Testis (tissue), 3 donors: ENCODE measurements around the gene COA6. TPM values are rescaled to one million over a fixed set of nuclear protein-coding genes. Genes with fewer than 3 reads are reported as not detected.

Experiments
- DNase-seq: peaks from one replicate; pipeline ENCODE4 v3.0.0-alpha.2; 2019
- H3K27ac ChIP-seq, 2 donors: fragments of 200-600 bp; sonication (generic); one replicate each; pipeline ENCODE4 v1.5.1; 2019
- H3K27me3 ChIP-seq: fragments of 200-600 bp; sonication (generic); one replicate; pipeline ENCODE4 v1.5.1; 2019
- H3K36me3 ChIP-seq: fragments of 200-600 bp; sonication (generic); one replicate; pipeline ENCODE4 v1.5.1; 2017; ENCODE audit warnings: low read depth; ENCODE audit errors: missing control alignments
- H3K4me1 ChIP-seq: fragments of 200-600 bp; sonication (generic); one replicate; pipeline ENCODE4 v1.5.1; 2019
- H3K4me3 ChIP-seq, 2 donors: fragments of 200-600 bp; sonication (generic); one replicate each; pipeline ENCODE4 v1.5.1; 2017 to 2019
- H3K9me3 ChIP-seq: fragments of 200-600 bp; sonication (generic); one replicate; pipeline ENCODE4 v1.5.1; 2017
- POLR2A ChIP-seq: fragments of 450-650 bp; IDR thresholded peaks from one replicate; pipeline ENCODE4 v1.6.1; 2017; ENCODE audit warnings: antibody characterized with exemption, mild to moderate bottlenecking, moderate library complexity
- WGBS, 2 donors: methylation state at CpG; one replicate each; pipeline ENCODE4 v1.1.5; 2018; 5-methylcytosine and 5-hydroxymethylcytosine counted together
- intact Hi-C: fragments of 100-400 bp; cut with DNase I; formaldehyde crosslinking; loops from one replicate; pipeline ENCODE4 v1.15.1; 2023; ENCODE audit warnings: low total_unique reads
- polyA plus RNA-seq: library from polyadenylated mRNA; stranded (reverse); fragments of 350-450 nt; fragmentation: Illumina TruSeq; extraction: RNeasy Lipid Tissue Mini Kit (QIAGEN cat#74804); gene quantifications from one replicate; pipeline ENCODE4 v1.2.3, GENCODE V29; 2014; ENCODE audit warnings: low read depth, low replicate concordance; ENCODE audit not compliant: insufficient read depth
- total RNA-seq, 2 donors: library from RNA; depleted of rRNA; stranded (reverse); fragments of >200 nt; gene quantifications; one replicate each; pipeline ENCODE4 v1.2.3, GENCODE V29; 2016
- TF ChIP-seq, protein P1 (sequence below), 3 experiments: fragments of 450-650 bp in 2 of 3; fragments of 200-600 bp in 1 of 3; sonication (generic) in 1 of 3; IDR thresholded peaks; one replicate each; pipeline ENCODE4 v1.5.1; 2016 to 2019; ENCODE audit warnings: antibody characterized with exemption in 3 of 3, mild to moderate bottlenecking in 2 of 3, moderate library complexity in 1 of 3

Gene COA6
- total and polyA plus RNA-seq, 3 donors from 2014 or later = 9.7 to 18.2 (median 11.1) TPM

DNA sequence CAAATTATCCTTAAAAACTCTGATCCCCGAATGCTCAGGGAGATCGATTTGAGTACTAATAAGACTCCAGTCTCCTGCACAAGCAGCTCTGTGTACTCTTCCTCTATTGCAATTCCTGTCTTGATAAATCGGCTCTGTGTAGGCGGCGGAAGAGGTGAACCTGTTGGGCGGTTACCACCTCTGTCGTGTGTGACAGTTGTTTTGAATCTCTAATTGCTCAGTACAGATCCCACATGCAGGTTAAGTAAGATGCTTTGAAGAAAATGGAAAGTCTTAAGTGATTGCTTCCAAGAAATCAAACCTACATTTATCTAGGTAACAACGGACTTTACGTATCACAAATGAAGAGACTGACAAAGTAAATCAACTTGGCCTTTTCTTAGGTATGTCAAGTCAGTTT is 35.5 kb downstream of the COA6 start:
- 97% methylated on average over 9 of the region's 9 CpGs for WGBS, 2 donors
- H3K36me3 ChIP-seq = no peaks in the 10 kb centered on the region
- TF ChIP-seq, protein P1, sequence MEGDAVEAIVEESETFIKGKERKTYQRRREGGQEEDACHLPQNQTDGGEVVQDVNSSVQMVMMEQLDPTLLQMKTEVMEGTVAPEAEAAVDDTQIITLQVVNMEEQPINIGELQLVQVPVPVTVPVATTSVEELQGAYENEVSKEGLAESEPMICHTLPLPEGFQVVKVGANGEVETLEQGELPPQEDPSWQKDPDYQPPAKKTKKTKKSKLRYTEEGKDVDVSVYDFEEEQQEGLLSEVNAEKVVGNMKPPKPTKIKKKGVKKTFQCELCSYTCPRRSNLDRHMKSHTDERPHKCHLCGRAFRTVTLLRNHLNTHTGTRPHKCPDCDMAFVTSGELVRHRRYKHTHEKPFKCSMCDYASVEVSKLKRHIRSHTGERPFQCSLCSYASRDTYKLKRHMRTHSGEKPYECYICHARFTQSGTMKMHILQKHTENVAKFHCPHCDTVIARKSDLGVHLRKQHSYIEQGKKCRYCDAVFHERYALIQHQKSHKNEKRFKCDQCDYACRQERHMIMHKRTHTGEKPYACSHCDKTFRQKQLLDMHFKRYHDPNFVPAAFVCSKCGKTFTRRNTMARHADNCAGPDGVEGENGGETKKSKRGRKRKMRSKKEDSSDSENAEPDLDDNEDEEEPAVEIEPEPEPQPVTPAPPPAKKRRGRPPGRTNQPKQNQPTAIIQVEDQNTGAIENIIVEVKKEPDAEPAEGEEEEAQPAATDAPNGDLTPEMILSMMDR (IDR thresholded peaks at IDR 0.05) = no peak
- no peak for TF ChIP-seq POLR2A

DNA sequence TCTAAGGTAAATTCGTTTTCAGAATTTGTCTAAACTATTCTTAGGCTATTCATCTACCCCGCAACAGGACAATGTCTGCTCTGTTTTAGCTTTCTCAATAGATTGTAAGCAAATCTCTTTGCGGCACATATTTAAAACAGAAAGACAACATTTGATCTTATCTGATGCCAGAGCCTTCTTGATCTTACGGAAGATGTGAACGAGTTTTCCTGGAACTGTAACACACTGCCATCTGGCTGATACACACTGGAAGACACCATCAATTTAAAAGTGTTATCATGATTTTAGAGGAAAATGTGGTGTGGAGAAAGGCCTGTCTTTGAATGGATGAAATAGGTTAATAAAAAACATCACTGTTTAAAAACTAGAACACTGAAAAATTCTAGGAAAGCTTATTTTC is 36.1 kb downstream of the COA6 start:
- DNase-seq = no peak
- 82 to 84% methylated on average over 5 of the region's 5 CpGs for WGBS, 2 donors
- H3K36me3 ChIP-seq = no peaks in the 10 kb centered on the region
- intact Hi-C loops = no loop called here
- H3K4me3 ChIP-seq = no peak overlapping the region
- no peaks in the 10 kb centered on the region for H3K27me3 ChIP-seq
- H3K9me3 ChIP-seq = no peaks in the 10 kb centered on the region
- no peak overlapping the region for H3K27ac ChIP-seq
- TF ChIP-seq, protein P1 (IDR thresholded peaks at IDR 0.05) = no peak
- TF ChIP-seq POLR2A = no peak
- no peaks in the 10 kb centered on the region for H3K4me1 ChIP-seq

More for the DNA sequence above, 35.5 kb downstream of the COA6 start:
- H3K4me3 ChIP-seq = no peak overlapping the region
- no peaks in the 10 kb centered on the region for H3K9me3 ChIP-seq
- intact Hi-C loops = no loop called here
- no peak for DNase-seq
- no peaks in the 10 kb centered on the region for H3K27me3 ChIP-seq
- H3K27ac ChIP-seq = no peak overlapping the region
- H3K4me1 ChIP-seq = no peaks in the 10 kb centered on the region

DNA sequence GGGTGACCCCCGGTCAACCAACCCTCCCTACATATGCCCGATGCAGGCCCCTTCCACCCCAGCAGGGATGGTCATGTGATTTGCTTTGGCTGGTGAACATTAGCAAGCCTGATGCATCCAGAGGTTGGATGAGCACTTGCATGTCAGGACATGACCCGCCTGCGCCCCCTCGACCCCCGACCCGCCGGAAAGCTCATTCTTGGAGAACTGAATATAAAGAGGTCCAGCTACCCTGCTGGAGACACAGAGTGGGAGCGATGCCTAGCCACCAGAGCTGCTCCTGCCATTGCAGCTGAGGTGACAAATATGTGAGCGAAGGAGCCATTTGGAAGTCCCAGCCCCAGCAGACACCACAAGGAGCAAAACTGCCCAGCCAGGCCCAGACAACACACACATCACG is 39.6 kb downstream of the COA6 start:
- Histone ChIP-seq H3K36me3 (no peaks in the 10 kb centered on the region), H3K27me3 (no peaks in the 10 kb centered on the region)

DNA sequence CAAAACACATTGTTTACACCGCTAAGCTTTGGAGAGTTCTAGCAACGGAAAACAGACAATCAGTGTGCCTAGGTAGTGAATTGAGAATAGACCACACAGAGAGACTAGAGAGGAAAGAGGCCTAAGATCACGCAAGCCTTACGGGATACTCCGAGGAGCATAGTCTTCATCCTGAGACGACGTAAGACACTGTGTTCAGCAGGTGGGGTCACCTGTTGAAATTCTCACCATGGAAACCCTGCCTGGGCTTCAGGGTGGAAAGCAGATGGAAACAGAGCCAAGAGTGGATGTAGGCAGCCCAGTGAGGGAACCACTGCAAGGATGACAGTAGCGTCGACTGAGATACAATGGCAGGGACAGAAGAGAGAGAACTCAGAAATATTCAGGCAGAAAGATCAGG is 40.2 kb downstream of the COA6 start:
- no peaks in the 10 kb centered on the region for H3K36me3 ChIP-seq
- no peak overlapping the region for H3K27ac ChIP-seq
- H3K4me1 ChIP-seq = no peaks in the 10 kb centered on the region
- DNase-seq = no peak
- intact Hi-C loops = no loop called here
- H3K9me3 ChIP-seq = no peaks in the 10 kb centered on the region
- TF ChIP-seq POLR2A = no peak
- TF ChIP-seq, protein P1 (IDR thresholded peaks at IDR 0.05) = no peak
- no peaks in the 10 kb centered on the region for H3K27me3 ChIP-seq
- no peak overlapping the region for H3K4me3 ChIP-seq
- 97 to 98% methylated on average over 9 of the region's 9 CpGs for WGBS, 2 donors

More for the DNA sequence above, 39.6 kb downstream of the COA6 start:
- Histone ChIP-seq H3K9me3 (no peaks in the 10 kb centered on the region), H3K4me3 (no peak overlapping the region), H3K4me1 (no peaks in the 10 kb centered on the region), H3K27ac (no peak overlapping the region)
- WGBS, 2 donors = 72 to 90% methylated on average over 3 to 11 of the region's 11 CpGs
- TF ChIP-seq, protein P1 (IDR thresholded peaks at IDR 0.05) = no peak
- TF ChIP-seq POLR2A = no peak
- intact Hi-C loops = no loop called here
- no peak for DNase-seq

DNA sequence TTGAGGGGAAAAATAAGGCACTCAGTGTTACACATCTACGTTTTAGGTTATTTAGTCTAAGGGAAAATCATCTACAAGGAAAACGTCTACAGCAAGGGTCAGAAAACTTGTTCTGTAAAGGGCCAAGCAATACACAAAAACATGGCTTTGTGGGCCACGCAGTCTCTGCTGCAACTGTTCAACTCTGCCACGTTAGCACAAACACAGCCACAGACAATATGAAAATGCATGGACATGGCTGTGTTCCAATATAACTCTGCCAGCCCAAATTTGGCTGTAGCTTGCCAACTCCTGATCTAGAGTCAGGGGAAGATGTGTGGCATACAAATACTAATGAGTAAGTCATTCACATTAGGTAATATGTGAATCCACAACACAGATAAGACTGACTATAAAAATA is 40.7 kb downstream of the COA6 start:
- no peaks in the 10 kb centered on the region for H3K36me3 ChIP-seq
- 89 to 90% methylated on average over 4 of the region's 4 CpGs for WGBS, 2 donors
- intact Hi-C loops = no loop called here
- DNase-seq = no peak
- H3K9me3 ChIP-seq = no peaks in the 10 kb centered on the region
- H3K27me3 ChIP-seq = no peaks in the 10 kb centered on the region
- H3K27ac ChIP-seq = no peak overlapping the region
- no peak overlapping the region for H3K4me3 ChIP-seq
- TF ChIP-seq, protein P1 (IDR thresholded peaks at IDR 0.05) = no peak
- TF ChIP-seq POLR2A = no peak
- H3K4me1 ChIP-seq = no peaks in the 10 kb centered on the region
